Measurements from ENCODE around the gene EIF2S2.

Gene EIF2S2

DNA sequence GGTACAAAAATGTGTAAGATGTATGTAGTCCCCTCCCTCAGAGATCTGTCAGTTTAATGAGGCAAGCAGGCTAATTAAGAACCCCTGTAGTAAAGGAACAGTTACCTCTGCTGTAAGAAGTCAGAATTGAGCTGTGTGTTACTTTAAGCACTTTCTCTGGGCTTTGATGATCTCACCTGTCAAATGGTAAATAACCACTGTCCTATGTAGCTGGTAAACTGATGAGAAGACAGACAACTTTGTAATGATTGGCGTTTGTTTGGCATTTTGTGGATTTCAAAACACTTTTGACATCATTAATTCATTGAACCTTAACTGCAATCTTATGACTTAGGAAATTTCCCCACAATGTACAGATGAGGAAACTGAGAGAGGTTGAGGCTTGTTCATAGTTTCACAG is 62.7 kb downstream of the EIF2S2 start:
- Histone ChIP-seq H3K9ac (ENCODE audit: low read length) (no peak overlapping the region), H3F3A (ENCODE audit: insufficient read depth) (no peaks in the 10 kb centered on the region), H3K79me2 (ENCODE audit: insufficient read depth, low read length) (peaks cover 97% of the 10 kb centered on the region), H3K9me2 (replicated peaks; ENCODE audit: insufficient read depth, low read length) (no peaks in the 10 kb centered on the region), H3K4me2 (ENCODE audit: low read depth, low read length, poor library complexity, severe bottlenecking) (no peak overlapping the region), H3K36me3 (ENCODE audit: low read length) (0 out of 2 replicates have a peak, but pooled peaks cover 2% of the 10 kb centered on the region), H3K4me3 (ENCODE audit: insufficient read depth, low read length, poor library complexity, severe bottlenecking) (no peak overlapping the region), H3K9me3 (ENCODE audit: insufficient read depth, low read length) (no peaks in the 10 kb centered on the region), H4K20me1 (ENCODE audit: low read depth, low read length) (peaks cover 12% of the 10 kb centered on the region; the same call in 1 of the 2 replicates), H2AFZ (ENCODE audit: low read depth, low read length, severe bottlenecking) (no peak overlapping the region), H3K27me3 (ENCODE audit: low read length) (no peaks in the 10 kb centered on the region), H3K27ac (ENCODE audit: low read depth, low read length) (no peak overlapping the region)
- no peak for TF ChIP-seq EZH2phosphoT487 (conservative IDR thresholded peaks at IDR 0.05; ENCODE audit: low read length)
- TF ChIP-seq, protein P1, sequence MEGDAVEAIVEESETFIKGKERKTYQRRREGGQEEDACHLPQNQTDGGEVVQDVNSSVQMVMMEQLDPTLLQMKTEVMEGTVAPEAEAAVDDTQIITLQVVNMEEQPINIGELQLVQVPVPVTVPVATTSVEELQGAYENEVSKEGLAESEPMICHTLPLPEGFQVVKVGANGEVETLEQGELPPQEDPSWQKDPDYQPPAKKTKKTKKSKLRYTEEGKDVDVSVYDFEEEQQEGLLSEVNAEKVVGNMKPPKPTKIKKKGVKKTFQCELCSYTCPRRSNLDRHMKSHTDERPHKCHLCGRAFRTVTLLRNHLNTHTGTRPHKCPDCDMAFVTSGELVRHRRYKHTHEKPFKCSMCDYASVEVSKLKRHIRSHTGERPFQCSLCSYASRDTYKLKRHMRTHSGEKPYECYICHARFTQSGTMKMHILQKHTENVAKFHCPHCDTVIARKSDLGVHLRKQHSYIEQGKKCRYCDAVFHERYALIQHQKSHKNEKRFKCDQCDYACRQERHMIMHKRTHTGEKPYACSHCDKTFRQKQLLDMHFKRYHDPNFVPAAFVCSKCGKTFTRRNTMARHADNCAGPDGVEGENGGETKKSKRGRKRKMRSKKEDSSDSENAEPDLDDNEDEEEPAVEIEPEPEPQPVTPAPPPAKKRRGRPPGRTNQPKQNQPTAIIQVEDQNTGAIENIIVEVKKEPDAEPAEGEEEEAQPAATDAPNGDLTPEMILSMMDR (IDR thresholded peaks at IDR 0.05; ENCODE audit: insufficient read depth, low read length, poor library complexity, severe bottlenecking) = no peak

DNA sequence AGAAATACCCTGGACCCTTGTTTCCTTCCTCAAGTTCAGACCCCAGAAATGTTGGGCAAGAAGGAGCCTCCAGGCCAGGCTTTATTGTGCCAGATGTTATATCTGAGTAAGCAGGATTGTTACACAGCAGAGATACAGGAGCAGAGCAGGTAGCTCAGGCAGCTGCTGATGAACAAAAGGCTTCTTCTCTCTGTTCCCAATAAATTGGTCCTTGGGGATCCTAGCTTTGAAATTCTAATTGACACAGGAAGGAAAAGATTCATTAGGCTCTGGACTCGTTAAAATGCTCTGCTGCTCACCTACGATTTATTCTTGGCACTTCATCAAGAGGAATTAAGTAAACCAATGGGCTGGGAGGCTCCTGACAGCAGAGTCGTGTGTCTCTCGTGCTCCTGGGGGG is 64.1 kb downstream of the EIF2S2 start:
- TF ChIP-seq, protein P1 (IDR thresholded peaks at IDR 0.05; ENCODE audit: insufficient read depth, low read length, poor library complexity, severe bottlenecking) = no peak
- TF ChIP-seq EZH2phosphoT487 (conservative IDR thresholded peaks at IDR 0.05; ENCODE audit: low read length) = no peak
- H3K4me3 ChIP-seq (ENCODE audit: insufficient read depth, low read length, poor library complexity, severe bottlenecking) = no peak overlapping the region
- no peaks in the 10 kb centered on the region for H3K9me3 ChIP-seq (ENCODE audit: insufficient read depth, low read length)
- no peak overlapping the region for H3K4me2 ChIP-seq (ENCODE audit: low read depth, low read length, poor library complexity, severe bottlenecking)
- peaks cover 99% of the 10 kb centered on the region for H3K79me2 ChIP-seq (ENCODE audit: insufficient read depth, low read length)
- no peak overlapping the region for H3K9ac ChIP-seq (ENCODE audit: low read length)
- H3K27ac ChIP-seq (ENCODE audit: low read depth, low read length) = no peak overlapping the region
- no peaks in the 10 kb centered on the region for H3K9me2 ChIP-seq (replicated peaks; ENCODE audit: insufficient read depth, low read length)
- H3F3A ChIP-seq (ENCODE audit: insufficient read depth) = no peaks in the 10 kb centered on the region
- H3K27me3 ChIP-seq (ENCODE audit: low read length) = no peaks in the 10 kb centered on the region
- H4K20me1 ChIP-seq (ENCODE audit: low read depth, low read length) = peaks cover 12% of the 10 kb centered on the region; the same call in 1 of the 2 replicates
- 0 out of 2 replicates have a peak, but pooled peaks cover 2% of the 10 kb centered on the region for H3K36me3 ChIP-seq (ENCODE audit: low read length)
- H2AFZ ChIP-seq (ENCODE audit: low read depth, low read length, severe bottlenecking) = no peak overlapping the region

DNA sequence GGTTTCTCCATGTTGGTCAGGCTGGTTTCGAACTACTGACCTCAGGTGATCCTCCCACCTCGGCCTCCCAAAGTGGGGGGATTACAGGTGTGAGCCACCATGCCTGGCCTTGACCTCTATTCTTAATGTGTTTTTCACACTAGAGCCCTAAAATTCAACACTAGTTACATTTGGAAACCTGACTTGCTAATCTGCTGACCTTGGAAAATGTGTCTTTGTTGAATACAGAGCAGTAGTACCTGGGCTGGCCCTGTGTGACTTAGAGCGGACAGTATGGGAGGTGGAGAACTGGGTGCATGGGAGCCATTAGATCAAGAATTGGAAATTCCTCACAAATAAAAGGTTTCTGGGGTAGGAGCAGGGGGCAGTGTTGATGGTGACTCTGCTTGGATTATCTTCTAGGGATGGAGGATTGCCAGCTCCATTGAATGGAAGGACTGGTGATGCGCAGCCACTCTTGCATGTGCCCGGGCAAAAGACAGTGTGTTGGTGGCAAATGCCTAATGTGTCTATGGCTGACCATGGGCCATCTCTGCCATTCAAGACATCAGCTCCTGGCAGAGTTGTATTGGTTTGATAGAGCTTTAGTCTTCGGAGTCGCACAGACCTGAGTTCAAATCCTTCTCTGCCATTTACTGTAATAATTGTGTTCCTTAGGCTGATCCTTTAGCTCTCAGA is 64.9 kb downstream of the EIF2S2 start:
- no peak overlapping the region for H3K27ac ChIP-seq (ENCODE audit: low read depth, low read length)
- no peak for TF ChIP-seq EZH2phosphoT487 (conservative IDR thresholded peaks at IDR 0.05; ENCODE audit: low read length)
- TF ChIP-seq, protein P1 (IDR thresholded peaks at IDR 0.05; ENCODE audit: insufficient read depth, low read length, poor library complexity, severe bottlenecking) = no peak
- H4K20me1 ChIP-seq (ENCODE audit: low read depth, low read length) = peaks cover 12% of the 10 kb centered on the region; the same call in 1 of the 2 replicates
- H3K4me3 ChIP-seq (ENCODE audit: insufficient read depth, low read length, poor library complexity, severe bottlenecking) = no peak overlapping the region
- peaks cover 99% of the 10 kb centered on the region for H3K79me2 ChIP-seq (ENCODE audit: insufficient read depth, low read length)
- no peaks in the 10 kb centered on the region for H3K9me2 ChIP-seq (replicated peaks; ENCODE audit: insufficient read depth, low read length)
- H3F3A ChIP-seq (ENCODE audit: insufficient read depth) = no peaks in the 10 kb centered on the region
- H3K9me3 ChIP-seq (ENCODE audit: insufficient read depth, low read length) = no peaks in the 10 kb centered on the region
- 0 out of 2 replicates have a peak, but pooled peaks cover 2% of the 10 kb centered on the region for H3K36me3 ChIP-seq (ENCODE audit: low read length)
- H3K27me3 ChIP-seq (ENCODE audit: low read length) = no peaks in the 10 kb centered on the region
- H2AFZ ChIP-seq (ENCODE audit: low read depth, low read length, severe bottlenecking) = no peak overlapping the region
- H3K4me2 ChIP-seq (ENCODE audit: low read depth, low read length, poor library complexity, severe bottlenecking) = no peak overlapping the region
- H3K9ac ChIP-seq (ENCODE audit: low read length) = no peak overlapping the region

Data from SU-DHL-6 (cell line).